MM.1S (cell line): ENCODE data around the gene GPRIN1.
A peak's percentile ranks its signal among the peaks of the same experiment; 100 is the strongest.

Experiments used
- DNase-seq: peaks from one replicate; pipeline ENCODE4 v3.0.0-alpha.2; 2015
- H2AFZ ChIP-seq: fragments of 300-600 bp; sonication (generic); 2 replicates; pipeline ENCODE4 v1.6.0; 2016; ENCODE audit warnings: antibody characterized with exemption, low read length
- H3F3A ChIP-seq: fragments of 300-600 bp; sonication (generic); 2 replicates; pipeline ENCODE4 v1.6.1; 2016; ENCODE audit warnings: mild to moderate bottlenecking, antibody characterized with exemption, low read length, moderate library complexity, mixed read lengths; ENCODE audit not compliant: insufficient read depth
- H3K27ac ChIP-seq: fragments of 300-600 bp; sonication (generic); 2 replicates; pipeline ENCODE4 v1.5.1; 2016; ENCODE audit warnings: mild to moderate bottlenecking, low read length
- H3K27me3 ChIP-seq: fragments of 300-600 bp; sonication (generic); replicated peaks from 2 replicates; pipeline ENCODE4 v1.6.0; 2016; ENCODE audit warnings: low read length; ENCODE audit not compliant: insufficient read depth
- H3K36me3 ChIP-seq: fragments of 300-600 bp; sonication (generic); replicated peaks from 2 replicates; pipeline ENCODE4 v1.6.1; 2016; ENCODE audit warnings: mild to moderate bottlenecking, low read length, mixed read lengths; ENCODE audit not compliant: insufficient read depth
- H3K4me1 ChIP-seq: fragments of 300-600 bp; sonication (generic); 2 replicates; pipeline ENCODE4 v1.6.1; 2016; ENCODE audit warnings: low read length, mixed read lengths
- H3K4me2 ChIP-seq: fragments of 300-600 bp; sonication (generic); 2 replicates; pipeline ENCODE4 v1.6.0; 2016; ENCODE audit warnings: low read depth, low read length
- H3K4me3 ChIP-seq: fragments of 300-600 bp; sonication (generic); 2 replicates; pipeline ENCODE4 v1.5.1; 2016; ENCODE audit warnings: low read length, mixed read lengths
- H3K79me2 ChIP-seq: fragments of 300-600 bp; sonication (generic); 2 replicates; pipeline ENCODE4 v1.6.1; 2016; ENCODE audit warnings: mixed run types, low read length, mixed read lengths
- H3K9ac ChIP-seq: fragments of 300-600 bp; sonication (generic); 2 replicates; pipeline ENCODE4 v1.6.1; 2016; ENCODE audit warnings: low read length, mixed read lengths
- H3K9me2 ChIP-seq: fragments of 300-600 bp; sonication (generic); replicated peaks from 2 replicates; pipeline ENCODE4 v1.6.1; 2016; ENCODE audit warnings: mild to moderate bottlenecking, low read length, mixed read lengths; ENCODE audit not compliant: insufficient read depth
- H3K9me3 ChIP-seq: fragments of 300-600 bp; sonication (generic); replicated peaks from 2 replicates; pipeline ENCODE4 v1.6.1; 2016; ENCODE audit warnings: mild to moderate bottlenecking, low read length, mixed read lengths; ENCODE audit not compliant: insufficient read depth
- H4K20me1 ChIP-seq: fragments of 300-600 bp; sonication (generic); 2 replicates; pipeline ENCODE4 v1.6.1; 2016; ENCODE audit warnings: mild to moderate bottlenecking, low read length, moderate library complexity, mixed read lengths; ENCODE audit not compliant: insufficient read depth
- EZH2 ChIP-seq: fragments of 300-600 bp; sonication (generic); optimal IDR thresholded peaks from 2 replicates; pipeline ENCODE3; 2017; ENCODE audit warnings: low read depth, mild to moderate bottlenecking, antibody characterized with exemption, low read length, mixed read lengths
- EZH2phosphoT487 ChIP-seq: fragments of 300-600 bp; sonication (generic); IDR thresholded peaks from 2 replicates; pipeline ENCODE4 v1.6.1; 2018; ENCODE audit warnings: antibody characterized with exemption, low read length
- TF ChIP-seq, protein P1 (sequence below): fragments of 300-600 bp; sonication (generic); IDR thresholded peaks from 2 replicates; pipeline ENCODE4 v1.5.1; 2016; ENCODE audit warnings: antibody characterized with exemption, low read length, mixed read lengths

Gene GPRIN1

DNA sequence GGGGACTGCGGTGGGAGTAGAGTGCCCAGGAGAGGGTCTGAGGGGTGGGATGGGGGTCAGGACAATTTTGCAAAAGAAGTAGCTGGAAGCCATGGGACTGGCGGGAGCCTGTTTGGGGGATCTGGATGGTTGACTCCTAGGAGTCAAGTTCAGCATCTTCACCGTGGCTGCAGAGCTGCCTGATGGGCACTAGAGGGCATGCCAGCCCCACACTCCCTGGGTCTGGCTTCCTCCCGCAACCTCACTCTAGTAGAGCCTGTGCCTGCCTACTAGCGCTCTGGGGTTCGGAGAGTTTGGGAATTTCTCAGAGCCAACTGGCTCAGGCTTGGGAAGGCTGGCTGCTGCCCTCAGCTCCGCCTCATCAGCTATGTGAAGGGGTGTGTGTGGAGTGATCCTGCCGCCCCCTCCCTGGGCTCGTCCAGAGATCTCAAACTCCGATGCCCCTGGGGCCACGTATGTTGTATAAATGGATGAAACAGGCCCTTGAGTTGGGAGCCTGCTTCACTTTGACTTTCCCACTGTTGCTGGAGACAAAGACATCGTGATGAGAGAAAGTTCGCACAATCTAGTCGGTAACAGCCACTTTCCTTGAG is 48.1 kb upstream of the GPRIN1 start:
- peak; percentile 68 for DNase-seq
- peak overlapping the region; percentile 36; the same call in 1 of the 2 replicates for H3K4me3 ChIP-seq
- TF ChIP-seq, protein P1, sequence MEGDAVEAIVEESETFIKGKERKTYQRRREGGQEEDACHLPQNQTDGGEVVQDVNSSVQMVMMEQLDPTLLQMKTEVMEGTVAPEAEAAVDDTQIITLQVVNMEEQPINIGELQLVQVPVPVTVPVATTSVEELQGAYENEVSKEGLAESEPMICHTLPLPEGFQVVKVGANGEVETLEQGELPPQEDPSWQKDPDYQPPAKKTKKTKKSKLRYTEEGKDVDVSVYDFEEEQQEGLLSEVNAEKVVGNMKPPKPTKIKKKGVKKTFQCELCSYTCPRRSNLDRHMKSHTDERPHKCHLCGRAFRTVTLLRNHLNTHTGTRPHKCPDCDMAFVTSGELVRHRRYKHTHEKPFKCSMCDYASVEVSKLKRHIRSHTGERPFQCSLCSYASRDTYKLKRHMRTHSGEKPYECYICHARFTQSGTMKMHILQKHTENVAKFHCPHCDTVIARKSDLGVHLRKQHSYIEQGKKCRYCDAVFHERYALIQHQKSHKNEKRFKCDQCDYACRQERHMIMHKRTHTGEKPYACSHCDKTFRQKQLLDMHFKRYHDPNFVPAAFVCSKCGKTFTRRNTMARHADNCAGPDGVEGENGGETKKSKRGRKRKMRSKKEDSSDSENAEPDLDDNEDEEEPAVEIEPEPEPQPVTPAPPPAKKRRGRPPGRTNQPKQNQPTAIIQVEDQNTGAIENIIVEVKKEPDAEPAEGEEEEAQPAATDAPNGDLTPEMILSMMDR, result peak; percentile 84
- TF ChIP-seq EZH2 (no peak), EZH2phosphoT487 (no peak)
- H3K4me2 ChIP-seq, result peak overlapping the region; percentile 91
- no peaks in the 10 kb centered on the region for H3K9me3 ChIP-seq
- peaks cover 21% of the 10 kb centered on the region for H3F3A ChIP-seq
- no peak overlapping the region for H3K9ac ChIP-seq
- no peaks in the 10 kb centered on the region for H3K9me2 ChIP-seq
- H3K36me3 ChIP-seq, result no peaks in the 10 kb centered on the region
- H3K4me1 ChIP-seq, result peaks cover 30% of the 10 kb centered on the region
- H3K27me3 ChIP-seq, result peaks cover 8% of the 10 kb centered on the region; the same call in 1 of the 2 replicates
- H2AFZ ChIP-seq, result no peak overlapping the region
- H4K20me1 ChIP-seq, result no peaks in the 10 kb centered on the region
- H3K79me2 ChIP-seq, result no peaks in the 10 kb centered on the region
- no peak overlapping the region for H3K27ac ChIP-seq

DNA sequence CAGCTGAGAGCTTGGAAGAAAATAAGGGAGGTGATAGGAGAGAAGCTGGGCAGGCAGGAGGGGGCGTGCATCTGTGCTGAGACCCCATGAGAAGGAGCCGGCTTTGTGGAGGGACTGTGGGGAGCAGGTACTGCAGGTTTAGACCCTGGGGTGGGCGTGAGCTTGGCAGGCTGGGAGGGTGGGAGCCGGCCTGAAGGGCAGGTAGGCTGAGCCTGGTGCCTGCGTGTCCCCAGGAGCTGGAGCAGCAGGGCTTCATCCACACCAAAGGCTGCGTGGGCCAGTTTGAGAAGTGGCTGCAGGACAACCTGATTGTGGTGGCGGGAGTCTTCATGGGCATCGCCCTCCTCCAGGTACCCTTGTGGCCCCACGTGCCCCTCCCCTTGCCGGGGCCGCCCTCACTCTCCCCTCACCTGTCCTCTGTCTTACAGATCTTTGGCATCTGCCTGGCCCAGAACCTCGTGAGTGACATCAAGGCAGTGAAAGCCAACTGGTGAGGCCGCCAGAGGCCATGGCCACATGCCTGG is 46.6 kb upstream of the GPRIN1 start:
- Histone ChIP-seq H3K9ac (no peak overlapping the region), H4K20me1 (no peaks in the 10 kb centered on the region), H3K36me3 (no peaks in the 10 kb centered on the region)

DNA sequence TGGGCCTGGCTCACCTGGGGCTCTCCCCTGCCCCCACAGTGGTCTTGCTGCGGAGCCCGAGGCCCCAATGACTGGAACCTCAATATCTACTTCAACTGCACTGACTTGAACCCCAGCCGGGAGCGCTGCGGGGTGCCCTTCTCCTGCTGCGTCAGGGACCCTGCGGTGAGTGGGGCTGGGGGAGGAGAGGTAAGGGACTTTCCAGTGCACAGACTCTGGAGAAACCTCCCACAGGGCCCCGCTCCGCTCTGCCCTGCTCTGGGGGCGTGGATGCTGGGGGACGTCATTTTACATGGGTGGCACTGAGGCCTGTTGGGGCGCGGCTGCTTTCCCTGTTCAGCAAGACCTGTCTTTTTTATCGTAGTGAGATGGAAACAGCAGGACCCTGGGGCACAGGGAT is 44.9 kb upstream of the GPRIN1 start:
- H4K20me1 ChIP-seq, result no peaks in the 10 kb centered on the region
- H3K4me2 ChIP-seq, result no peak overlapping the region

More for the DNA sequence above, 46.6 kb upstream of the GPRIN1 start:
- Histone ChIP-seq H2AFZ (no peak overlapping the region), H3F3A (peaks cover 21% of the 10 kb centered on the region), H3K4me2 (no peak overlapping the region), H3K27me3 (0 out of 2 replicates have a peak, but pooled peaks cover under 1% of the 10 kb centered on the region), H3K4me1 (peaks cover 30% of the 10 kb centered on the region), H3K79me2 (no peaks in the 10 kb centered on the region), H3K27ac (no peak overlapping the region), H3K9me3 (no peaks in the 10 kb centered on the region), H3K9me2 (no peaks in the 10 kb centered on the region), H3K4me3 (no peak overlapping the region)
- no peak for TF ChIP-seq EZH2phosphoT487
- TF ChIP-seq EZH2, result no peak
- TF ChIP-seq, protein P1, result no peak
- DNase-seq, result no peak

More for the DNA sequence above, 44.9 kb upstream of the GPRIN1 start:
- peaks cover 16% of the 10 kb centered on the region for H3K4me1 ChIP-seq
- H3K27me3 ChIP-seq, result no peaks in the 10 kb centered on the region
- no peak overlapping the region for H3K27ac ChIP-seq
- H3K4me3 ChIP-seq, result no peak overlapping the region
- TF ChIP-seq, protein P1, result no peak
- TF ChIP-seq EZH2phosphoT487, result no peak
- TF ChIP-seq EZH2, result no peak
- DNase-seq, result no peak
- no peaks in the 10 kb centered on the region for H3K79me2 ChIP-seq
- no peaks in the 10 kb centered on the region for H3K9me3 ChIP-seq
- no peaks in the 10 kb centered on the region for H3K9me2 ChIP-seq
- no peaks in the 10 kb centered on the region for H3K36me3 ChIP-seq
- no peak overlapping the region for H3K9ac ChIP-seq
- no peak overlapping the region for H2AFZ ChIP-seq
- H3F3A ChIP-seq, result peaks cover 14% of the 10 kb centered on the region
